CD4-positive, alpha-beta T cell treated with Interleukin-21 for 1 hour (primary cell): ENCODE measurements around the gene CXorf38.
"Not testable (repeated sequence)": the region's sequence is repeated elsewhere in the genome, so short reads cannot be mapped to it uniquely, and the experiment has no call there.

Experiments used
- DNase-seq: peaks from one replicate; pipeline ENCODE4 v3.0.0-alpha.2; 2020

Gene CXorf38

DNA sequence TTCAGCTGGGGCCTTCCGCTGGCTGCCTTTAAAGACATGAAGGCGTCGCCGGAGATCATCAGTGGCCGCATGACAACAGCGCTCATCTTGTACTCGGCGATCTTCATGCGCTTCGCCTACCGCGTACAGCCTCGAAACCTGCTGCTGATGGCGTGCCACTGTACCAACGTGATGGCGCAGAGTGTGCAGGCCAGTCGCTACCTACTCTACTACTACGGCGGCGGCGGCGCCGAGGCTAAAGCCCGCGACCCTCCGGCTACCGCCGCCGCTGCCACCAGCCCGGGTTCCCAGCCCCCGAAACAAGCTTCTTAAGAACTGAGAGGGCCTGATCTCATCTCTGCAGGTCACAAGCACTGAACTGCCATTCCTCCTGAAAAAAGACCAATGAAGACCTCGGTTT lies 23.7 kb downstream of the CXorf38 start:
- DNase-seq = no peak

- no peak for DNase-seq
These were observed 24.2 kb downstream of the CXorf38 start, which contains the start of gene MPC1L for GRCh38 chrX:40623139-40623536. MPC1L (plus strand) TSS chrX:40623428; CDS start chrX:40623566, 138 bp downstream.

DNA sequence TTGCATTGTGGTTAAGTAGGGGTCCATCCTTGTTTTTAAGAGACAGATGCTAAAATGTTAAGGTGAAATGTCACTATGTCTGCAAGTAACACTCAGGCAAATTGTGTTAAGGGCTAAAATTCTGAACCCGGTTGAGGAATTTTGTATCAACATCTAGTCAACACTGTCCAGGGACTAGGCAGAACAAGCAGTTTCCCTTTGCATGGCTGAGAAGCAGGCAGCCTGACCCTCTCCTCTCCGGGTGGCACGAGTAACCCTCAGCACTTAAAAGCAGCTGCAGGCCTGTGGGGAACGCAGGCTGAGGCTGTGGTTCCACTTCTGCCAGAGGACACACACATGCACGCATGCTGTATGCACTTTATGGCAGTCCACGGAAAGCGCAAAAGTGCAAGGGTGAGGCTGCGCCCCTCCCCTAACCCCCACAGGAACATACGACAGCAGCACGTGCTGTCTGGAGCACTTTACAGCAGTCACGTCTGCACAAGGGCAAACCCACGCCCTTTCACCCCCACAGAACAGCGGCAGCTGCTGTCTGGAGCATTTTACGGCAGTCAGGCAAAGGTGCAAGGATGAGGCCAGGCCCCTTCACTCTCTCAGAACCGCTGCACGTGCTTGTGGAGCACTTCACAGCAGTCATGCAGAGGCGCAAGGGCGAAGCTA lies 24.8 kb downstream of the CXorf38 start:
- DNase-seq = no peak

GRCh38 chrX:40617566-40617965 lies 29.8 kb downstream of the CXorf38 start:
- no peak for DNase-seq

DNA sequence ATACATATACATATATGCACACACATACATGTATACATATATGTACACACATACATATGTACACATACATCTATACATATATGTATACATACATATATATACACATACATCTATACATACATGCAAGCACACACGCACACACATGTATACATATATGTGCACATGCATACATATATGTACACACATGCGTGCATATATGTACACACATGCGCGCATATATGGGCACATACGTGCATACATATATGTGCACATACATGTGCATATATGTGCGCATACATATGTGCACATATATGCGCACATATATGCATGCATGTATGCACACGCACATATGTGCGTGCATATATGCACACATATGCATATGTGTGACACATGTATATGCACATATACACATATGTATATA lies 31.4 kb downstream of the CXorf38 start:
- DNase-seq = no peak

- DNase-seq = no peak
These were observed 34.9 kb downstream of the CXorf38 start for GRCh38 chrX:40612511-40612910.

- no peak for DNase-seq
These were observed 40.0 kb downstream of the CXorf38 start for GRCh38 chrX:40607381-40607780.

GRCh38 chrX:40603446-40603845 lies 43.9 kb downstream of the CXorf38 start:
- no peak for DNase-seq

DNA sequence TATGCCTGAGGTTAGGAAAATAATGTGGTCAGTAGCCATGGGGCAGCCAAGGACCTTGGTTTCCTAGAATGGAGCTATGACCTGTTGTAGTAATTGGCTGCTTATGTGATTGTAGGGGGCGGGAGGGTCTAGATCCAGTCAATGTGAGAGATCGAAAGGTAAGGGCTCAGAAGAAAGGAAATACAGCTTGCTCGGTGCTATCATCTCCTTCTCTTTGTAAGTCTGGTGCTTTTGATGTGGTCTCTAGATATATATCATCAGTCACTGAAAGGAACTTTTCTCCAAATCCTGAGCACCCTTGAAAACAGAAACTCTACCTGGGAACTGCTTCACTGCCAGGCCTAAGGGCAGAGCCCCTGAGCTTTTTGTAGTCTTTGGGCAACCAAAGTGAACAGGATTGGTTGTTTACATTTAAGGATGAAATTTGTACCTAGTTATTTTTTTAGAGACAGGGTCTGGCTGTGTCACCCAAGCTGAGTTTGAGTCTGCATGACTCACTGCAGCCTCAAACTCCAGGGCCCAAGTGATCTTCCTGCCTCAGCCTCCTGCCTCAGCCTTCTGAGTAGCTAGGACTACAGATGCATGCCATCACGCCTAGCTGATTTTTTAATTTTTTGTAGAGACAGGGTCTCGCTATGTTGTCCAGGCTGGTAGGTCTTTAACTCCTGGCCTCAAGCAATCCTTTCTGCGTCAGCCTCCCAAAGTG lies 57.6 kb downstream of the CXorf38 start:
- peak; percentile 46 for DNase-seq

DNA sequence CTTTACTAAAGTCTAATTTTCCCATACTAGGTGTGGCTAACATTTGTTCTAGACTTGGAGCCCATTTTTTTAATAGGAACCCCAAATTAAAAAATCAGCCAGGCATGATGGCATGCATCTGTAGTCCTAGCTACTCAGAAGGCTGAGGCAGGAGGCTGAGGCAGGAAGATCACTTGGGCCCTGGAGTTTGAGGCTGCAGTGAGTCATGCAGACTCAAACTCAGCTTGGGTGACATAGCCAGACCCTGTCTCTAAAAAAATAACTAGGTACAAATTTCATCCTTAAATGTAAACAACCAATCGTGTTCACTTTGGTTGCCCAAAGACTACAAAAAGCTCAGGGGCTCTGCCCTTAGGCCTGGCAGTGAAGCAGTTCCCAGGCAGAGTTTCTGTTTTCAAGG lies 59.7 kb downstream of the CXorf38 start:
- DNase-seq = not testable (repeated sequence)

- DNase-seq = no peak
These were observed 64.5 kb downstream of the CXorf38 start for GRCh38 chrX:40582811-40583210.

DNA sequence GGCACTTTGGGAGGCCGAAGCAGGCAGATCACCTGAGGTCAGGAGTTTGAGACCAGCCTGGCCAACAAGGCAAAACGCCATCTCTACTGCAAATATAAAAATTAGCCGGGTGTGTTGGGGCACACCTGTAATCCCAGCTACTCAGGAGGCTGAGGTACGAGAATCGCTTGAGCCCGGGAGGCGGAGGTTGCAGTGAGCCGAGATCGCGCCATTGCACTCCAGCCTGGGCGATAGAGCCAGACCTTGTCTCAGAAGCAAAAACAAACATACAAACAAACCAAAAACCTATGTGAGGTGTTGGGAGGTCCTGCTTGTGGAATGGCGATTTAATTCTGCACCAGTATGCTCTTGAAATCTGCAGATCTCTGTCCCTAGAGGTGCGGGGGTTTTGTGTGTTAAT lies 65.2 kb downstream of the CXorf38 start:
- not testable (repeated sequence) for DNase-seq

GRCh38 chrX:40581336-40581920 lies 65.9 kb downstream of the CXorf38 start:
- peak; percentile 43 for DNase-seq

GRCh38 chrX:40580537-40581335 lies 66.6 kb downstream of the CXorf38 start, which contains the start of gene ATP6AP2:
ATP6AP2 (plus strand) TSS chrX:40580970; CDS start chrX:40581066, 96 bp downstream.
- peak; percentile 94 for DNase-seq

- DNase-seq = peak; percentile 13
These were observed 67.3 kb downstream of the CXorf38 start for GRCh38 chrX:40579900-40580536.

DNA sequence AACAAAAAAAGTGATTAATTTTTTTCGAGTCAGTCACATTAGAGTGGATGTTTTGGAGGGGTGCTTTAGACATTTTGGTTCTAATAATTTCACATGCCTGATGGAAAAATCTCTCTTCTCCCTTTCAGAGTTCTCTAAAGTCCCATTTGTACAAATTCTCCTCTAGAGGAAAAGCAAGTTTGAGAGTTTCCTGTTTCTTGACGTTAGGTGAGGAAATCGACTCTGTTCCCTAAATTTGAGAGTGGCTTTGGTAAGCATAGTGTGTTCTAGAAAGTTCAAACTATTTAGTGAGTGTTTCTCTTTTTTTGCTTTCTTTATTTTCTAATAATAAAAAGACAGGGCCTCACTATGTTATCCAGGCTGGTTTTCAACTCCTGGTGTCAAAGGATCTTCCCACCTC lies 68.2 kb downstream of the CXorf38 start:
- no peak for DNase-seq

DNA sequence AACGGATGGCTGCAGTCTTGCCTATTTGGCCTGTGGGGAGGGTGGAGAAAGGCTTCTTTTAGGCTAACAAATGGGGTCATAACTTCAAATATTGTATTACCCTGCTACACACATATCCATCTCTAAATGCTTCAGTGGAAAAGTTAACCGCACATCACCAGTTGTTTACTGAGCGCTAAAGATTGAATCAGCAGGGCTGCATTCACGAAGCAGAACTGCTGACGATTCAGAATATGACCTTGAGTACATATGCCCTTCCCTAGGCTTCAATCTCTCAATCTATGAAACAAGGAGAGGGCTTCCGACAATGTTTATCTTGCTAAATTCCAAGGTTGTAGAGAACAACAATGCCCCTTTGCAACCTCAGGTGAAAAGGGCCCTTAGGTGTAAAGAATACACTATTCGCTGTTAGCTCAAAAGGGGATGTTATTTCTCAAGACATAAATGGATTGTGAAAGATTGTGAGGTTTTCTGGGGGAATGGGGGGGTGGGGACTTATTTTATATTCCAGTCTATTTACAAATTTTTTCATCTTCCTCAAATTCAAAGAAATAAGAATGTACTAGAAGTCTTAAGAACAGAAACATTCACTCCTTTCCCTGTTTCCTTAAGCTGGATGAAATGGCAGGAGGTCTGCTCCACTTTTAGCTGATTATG lies 69.2 kb downstream of the CXorf38 start:
- DNase-seq = no peak
